GM23338 (cell line): ENCODE measurements around the gene NHLH1. TPM values are rescaled to one million over a fixed set of nuclear protein-coding genes. Genes with fewer than 3 reads are reported as not detected.

ENCODE experiments used
- ATAC-seq: fragments of 200-7000 bp; cut with Tn5 transposase; 3 replicates; pipeline ENCODE4 v1.9.1; 2020
- DNase-seq: peaks from one replicate; pipeline ENCODE4 v3.0.0-alpha.2; 2015; ENCODE audit warnings: low spot score
- H2AFZ ChIP-seq: fragments of 200-600 bp; sonication (generic); 2 replicates; pipeline ENCODE4 v1.8.0; 2016; ENCODE audit warnings: antibody characterized with exemption, mild to moderate bottlenecking, moderate library complexity
- H3F3A ChIP-seq: fragments of 200-600 bp; sonication (generic); replicated peaks from 2 replicates; pipeline ENCODE4 v1.8.0; 2017; ENCODE audit warnings: antibody characterized with exemption, mixed run types, low read depth
- H3K27ac ChIP-seq: fragments of 200-600 bp; sonication (generic); 2 replicates; pipeline ENCODE4 v1.6.1; 2016; ENCODE audit warnings: low read depth
- H3K27me3 ChIP-seq: fragments of 200-600 bp; sonication (generic); 2 replicates; pipeline ENCODE4 v1.8.0; 2016; ENCODE audit warnings: mild to moderate bottlenecking, mixed run types, moderate library complexity; ENCODE audit not compliant: insufficient read depth
- H3K36me3 ChIP-seq: fragments of 200-600 bp; sonication (generic); 2 replicates; pipeline ENCODE4 v1.8.0; 2016; ENCODE audit warnings: mild to moderate bottlenecking; ENCODE audit not compliant: insufficient read depth
- H3K4me1 ChIP-seq: fragments of 200-600 bp; sonication (generic); 2 replicates; pipeline ENCODE4 v1.8.0; 2016; ENCODE audit warnings: mild to moderate bottlenecking, moderate library complexity; ENCODE audit not compliant: insufficient read depth
- H3K4me2 ChIP-seq: fragments of 200-600 bp; sonication (generic); 2 replicates; pipeline ENCODE4 v1.7.1; 2017; ENCODE audit warnings: mixed run types
- H3K4me3 ChIP-seq: fragments of 200-600 bp; sonication (generic); 2 replicates; pipeline ENCODE4 v1.6.1; 2016; ENCODE audit warnings: mixed run types
- H3K79me2 ChIP-seq: fragments of 200-600 bp; sonication (generic); replicated peaks from 2 replicates; pipeline ENCODE4 v1.8.0; 2017; ENCODE audit warnings: mild to moderate bottlenecking; ENCODE audit not compliant: insufficient read depth
- H3K9me2 ChIP-seq: fragments of 200-600 bp; sonication (generic); 2 replicates; pipeline ENCODE4 v1.8.0; 2017; ENCODE audit not compliant: insufficient read depth
- H4K20me1 ChIP-seq: fragments of 200-600 bp; sonication (generic); replicated peaks from 2 replicates; pipeline ENCODE4 v1.8.0; 2017; ENCODE audit warnings: mild to moderate bottlenecking; ENCODE audit not compliant: insufficient read depth
- H3K27ac Mint-ChIP-seq: 2 replicates; pipeline ENCODE4 v1.8.0; 2020; ENCODE audit warnings: inconsistent platforms, mild to moderate bottlenecking, moderate library complexity, mixed read lengths
- H3K27me3 Mint-ChIP-seq: 3 replicates; pipeline ENCODE4 v1.8.0; 2022; ENCODE audit warnings: low read depth, mild to moderate bottlenecking, moderate library complexity, mixed read lengths, inconsistent platforms; ENCODE audit not compliant: insufficient read depth, poor library complexity
- H3K36me3 Mint-ChIP-seq: 3 replicates; pipeline ENCODE4 v1.8.0; 2021; ENCODE audit warnings: low read depth, mild to moderate bottlenecking, inconsistent platforms, moderate library complexity, mixed read lengths
- H3K4me1 Mint-ChIP-seq: 3 replicates; pipeline ENCODE4 v1.8.0; 2020; ENCODE audit warnings: mild to moderate bottlenecking, inconsistent platforms, mixed read lengths
- H3K4me3 Mint-ChIP-seq: 3 replicates; pipeline ENCODE4 v1.8.0; 2021; ENCODE audit warnings: moderate library complexity, mild to moderate bottlenecking, inconsistent platforms, mixed read lengths
- H3K9me3 Mint-ChIP-seq: 3 replicates; pipeline ENCODE4 v1.8.0; 2020; ENCODE audit warnings: moderate library complexity, mild to moderate bottlenecking, inconsistent platforms, mixed read lengths
- ETS1 ChIP-seq: IDR thresholded peaks from 2 replicates; pipeline ENCODE4 v1.6.1; 2016; ENCODE audit warnings: antibody characterized with exemption
- EZH2 ChIP-seq: fragments of 200-600 bp; sonication (generic); IDR thresholded peaks from one replicate; pipeline ENCODE4 v1.8.0; 2017; ENCODE audit warnings: antibody characterized with exemption, mild to moderate bottlenecking, low read depth; ENCODE audit not compliant: unreplicated experiment
- JUNB ChIP-seq: IDR thresholded peaks from one replicate; pipeline ENCODE4 v1.6.1; 2016; ENCODE audit warnings: antibody characterized with exemption; ENCODE audit not compliant: unreplicated experiment
- POLR2AphosphoS5 ChIP-seq: IDR thresholded peaks from 2 replicates; pipeline ENCODE4 v1.6.1; 2016; ENCODE audit warnings: antibody characterized with exemption, low read depth
- REST ChIP-seq: IDR thresholded peaks from one replicate; pipeline ENCODE4 v1.6.1; 2018; ENCODE audit warnings: antibody characterized with exemption; ENCODE audit not compliant: unreplicated experiment
- STAT1 ChIP-seq: IDR thresholded peaks from one replicate; pipeline ENCODE4 v1.6.1; 2016; ENCODE audit warnings: antibody characterized with exemption; ENCODE audit not compliant: unreplicated experiment
- ZNF114 ChIP-seq: fragments of 250-450 bp; sonication (Bioruptor Pico); IDR thresholded peaks from 2 replicates; pipeline ENCODE4 v1.5.0; 2020; ENCODE audit warnings: mild to moderate bottlenecking, moderate library complexity
- ZNF331 ChIP-seq: fragments of 250-450 bp; sonication (Bioruptor Pico); IDR thresholded peaks from 2 replicates; pipeline ENCODE4 v1.5.0; 2020; ENCODE audit warnings: low read depth, mild to moderate bottlenecking, moderate library complexity
- polyA plus RNA-seq: library from polyadenylated mRNA; unstranded; fragments of >200 nt; fragmentation: Nextera tagmentation; extraction: Ambion mirVana; gene quantifications from 2 replicates; pipeline ENCODE4 v1.2.1, GENCODE V29; 2016
- total RNA-seq: library from RNA; depleted of rRNA; stranded (reverse); fragments of >200 nt; shearing (Covaris generic); gene quantifications from 2 replicates; pipeline ENCODE4 v1.2.3, GENCODE V29; 2014

Gene NHLH1
- total and polyA plus RNA-seq, 2 experiments from 2014 or later: 0.69 to 0.89 TPM

GRCh38 chr1:160340866-160341265 is 26.0 kb upstream of the NHLH1 start (continued):
- TF ChIP-seq REST: no peak
- TF ChIP-seq JUNB: no peak

- Histone ChIP-seq H3K36me3 (peaks cover 30% of the 10 kb centered on the region), H3K79me2 (peaks cover 72% of the 10 kb centered on the region), H3K27me3 (no peaks in the 10 kb centered on the region), H4K20me1 (peaks cover 20% of the 10 kb centered on the region), H3K4me2 (peak overlapping the region; percentile 91), H3F3A (no peaks in the 10 kb centered on the region; the same call in 1 of the 2 replicates), H2AFZ (peak overlapping the region; percentile 90), H3K9me2 (no peaks in the 10 kb centered on the region), H3K27ac (peak overlapping the region; percentile 72), H3K4me1 (peaks cover 18% of the 10 kb centered on the region), H3K4me3 (peak overlapping the region; percentile 95)
- Mint-ChIP-seq H3K4me1 (peaks cover 14% of the 10 kb centered on the region), H3K9me3 (no peaks in the 10 kb centered on the region), H3K4me3 (peak overlapping the region; percentile 98), H3K36me3 (peaks cover 19% of the 10 kb centered on the region), H3K27me3 (peaks cover 2% of the 10 kb centered on the region), H3K27ac (peak overlapping the region; percentile 96; the same call in 1 of the 2 replicates)
- TF ChIP-seq EZH2: no peak
- TF ChIP-seq ETS1: no peak
- no peak for TF ChIP-seq JUNB
- no peak for TF ChIP-seq REST
- TF ChIP-seq ZNF114 (CRISPR knock-in tag): no peak
- TF ChIP-seq POLR2AphosphoS5: no peak
- no peak for TF ChIP-seq STAT1
- TF ChIP-seq ZNF331 (CRISPR knock-in tag): no peak
- DNase-seq: no peak
- peak; percentile 5; the same call in 2 of the 3 replicates for ATAC-seq
These were observed 24.3 kb upstream of the NHLH1 start for GRCh38 chr1:160342526-160342925.
